Tibial nerve (tissue), 4 donors: ENCODE measurements around the gene DCAF10.

Experiments used
- CTCF ChIP-seq, 5 experiments: fragments of 200-600 bp in 3 of 5; fragments of 450-650 bp in 2 of 5; sonication (generic) in 3 of 5; IDR thresholded peaks; one replicate each; pipeline ENCODE4 v1.5.1; 2016 to 2019; ENCODE audit warnings: antibody characterized with exemption in 5 of 5, mild to moderate bottlenecking in 3 of 5, moderate library complexity in 2 of 5
- EP300 ChIP-seq, 2 donors: sonication (generic); formaldehyde crosslinking; IDR thresholded peaks; one replicate each; pipeline ENCODE4 v1.6.1; 2017; ENCODE audit warnings: antibody characterized with exemption in 2 of 2, mild to moderate bottlenecking in 1 of 2
- POLR2A ChIP-seq, 2 donors: fragments of 450-650 bp; IDR thresholded peaks; one replicate each; pipeline ENCODE4 v1.6.1; 2017; ENCODE audit warnings: antibody characterized with exemption in 2 of 2, mild to moderate bottlenecking in 2 of 2, moderate library complexity in 2 of 2

DNA sequence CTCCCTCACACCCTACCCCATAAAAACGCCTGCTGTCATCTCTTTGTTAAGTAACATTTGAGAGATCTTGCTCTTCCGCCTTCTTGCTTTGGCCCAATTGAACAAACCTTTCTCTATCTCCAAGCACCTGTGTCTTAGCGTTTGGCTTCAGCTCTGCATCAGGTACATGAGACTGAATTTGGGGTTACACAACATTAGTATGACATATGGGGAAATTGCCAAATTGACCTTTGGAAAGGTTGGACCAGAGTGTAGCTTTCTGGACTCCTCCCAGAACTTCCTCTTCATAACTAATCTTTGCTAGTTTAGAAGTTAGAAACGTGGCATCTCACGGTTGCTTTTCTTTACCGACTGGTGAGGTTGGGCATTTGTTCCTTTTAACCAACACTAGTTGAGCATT lies 12.3 kb upstream of the DCAF10 start:
- TF ChIP-seq CTCF (IDR thresholded peaks at IDR 0.05) = no peak
- no peak for TF ChIP-seq EP300 (IDR thresholded peaks at IDR 0.05)
- TF ChIP-seq POLR2A (IDR thresholded peaks at IDR 0.05) = no peak
